Smooth muscle cell of the brain vasculature (primary cell): ENCODE results near the gene RSRC2.
"Not testable (repeated sequence)": the region's sequence is repeated elsewhere in the genome, so short reads cannot be mapped to it uniquely, and the experiment has no call there.

ENCODE experiments used
- DNase-seq: peaks from one replicate; pipeline ENCODE4 v3.0.0-alpha.2; 2012; ENCODE audit warnings: low read depth, low spot score

The RSRC2 gene, protein sequence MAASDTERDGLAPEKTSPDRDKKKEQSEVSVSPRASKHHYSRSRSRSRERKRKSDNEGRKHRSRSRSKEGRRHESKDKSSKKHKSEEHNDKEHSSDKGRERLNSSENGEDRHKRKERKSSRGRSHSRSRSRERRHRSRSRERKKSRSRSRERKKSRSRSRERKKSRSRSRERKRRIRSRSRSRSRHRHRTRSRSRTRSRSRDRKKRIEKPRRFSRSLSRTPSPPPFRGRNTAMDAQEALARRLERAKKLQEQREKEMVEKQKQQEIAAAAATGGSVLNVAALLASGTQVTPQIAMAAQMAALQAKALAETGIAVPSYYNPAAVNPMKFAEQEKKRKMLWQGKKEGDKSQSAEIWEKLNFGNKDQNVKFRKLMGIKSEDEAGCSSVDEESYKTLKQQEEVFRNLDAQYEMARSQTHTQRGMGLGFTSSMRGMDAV

DNA sequence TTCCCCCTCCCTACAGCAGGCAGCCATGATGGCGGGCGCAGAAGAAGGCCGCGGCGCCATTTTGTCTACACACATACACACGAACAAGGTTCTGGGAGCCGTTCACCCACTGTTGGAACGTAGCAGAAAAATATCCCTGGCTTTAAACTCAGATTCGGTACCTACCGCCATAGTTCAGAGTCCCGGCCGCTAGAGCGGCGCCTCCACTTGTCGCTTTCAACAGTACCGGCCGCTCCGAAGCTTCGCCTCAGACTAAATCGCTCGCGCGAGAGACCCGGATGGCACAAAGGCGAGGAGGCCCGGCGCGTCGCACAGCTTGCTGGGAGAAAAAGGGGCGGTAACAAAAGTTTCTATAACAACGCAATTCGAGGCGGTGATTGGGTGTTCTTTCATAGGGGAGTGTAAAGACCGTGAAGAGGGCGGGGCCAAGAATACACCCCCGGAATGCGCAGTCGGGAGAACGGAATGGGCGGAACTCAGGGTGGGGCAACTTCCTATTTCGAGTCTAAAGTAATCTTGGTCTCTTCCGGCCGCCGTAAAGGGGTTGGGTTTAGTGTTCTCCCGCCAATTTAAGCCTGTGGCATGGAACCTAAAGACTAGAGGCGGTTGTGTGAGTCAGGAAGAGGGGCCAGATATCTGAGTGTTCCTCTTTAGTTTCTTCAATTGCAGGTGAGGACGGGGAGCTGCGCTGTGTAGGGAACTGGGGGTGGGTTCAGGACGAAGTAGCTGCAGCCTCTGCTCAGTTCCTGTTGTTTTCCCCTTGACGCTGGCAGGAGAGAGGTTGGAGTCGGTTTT lies at the start of gene RSRC2, which contains the start of gene KNTC1:
Gene RSRC2, minus strand, starts transcription at position 254 of the 795 bp plus-strand sequence. Its CDS starts 83 bp downstream, at position 171.
Gene KNTC1, plus strand, starts transcription at position 567 of the 795 bp plus-strand sequence. CDS start 2,815 bp downstream, outside the sequence.
- DNase-seq: peak; percentile 99

DNA sequence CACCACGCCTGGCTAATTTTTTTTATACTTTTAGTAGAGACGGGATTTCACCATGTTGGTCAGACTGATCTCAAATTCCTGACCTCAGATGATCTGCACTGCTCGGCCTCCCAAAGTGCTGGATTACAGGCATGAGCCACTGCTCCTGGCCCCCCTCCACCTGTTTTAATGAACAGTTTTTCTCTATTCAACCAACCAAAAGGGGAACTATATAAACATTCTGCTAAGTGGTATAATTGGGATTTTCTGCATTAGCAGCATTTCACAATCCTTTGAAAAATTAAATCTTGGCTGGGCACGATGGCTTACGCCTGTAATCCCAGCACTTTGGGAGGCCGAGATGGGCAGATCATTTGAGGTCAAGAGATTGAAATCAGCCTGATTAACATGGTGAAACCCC lies 45.1 kb upstream of the RSRC2 start:
- no peak for DNase-seq

DNA sequence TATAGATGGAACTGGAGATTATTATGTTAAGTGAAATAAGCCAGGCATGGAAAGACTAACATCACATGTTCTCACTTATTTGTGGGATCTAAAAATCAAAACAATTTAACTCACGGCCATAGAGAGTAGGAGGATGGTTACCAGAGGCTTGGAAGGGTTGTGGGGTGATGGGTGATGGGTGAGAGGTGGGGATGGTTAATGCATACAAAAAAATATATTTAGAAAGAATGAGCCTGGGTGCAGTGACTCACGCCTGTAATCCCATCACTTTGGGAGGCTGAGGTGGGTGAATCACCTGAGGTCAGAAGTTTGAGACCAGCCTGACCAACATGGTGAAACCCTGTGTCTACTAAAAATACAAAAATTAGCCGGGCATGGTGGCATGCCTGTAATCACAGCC lies 43.3 kb upstream of the RSRC2 start:
- not testable (repeated sequence) for DNase-seq

DNA sequence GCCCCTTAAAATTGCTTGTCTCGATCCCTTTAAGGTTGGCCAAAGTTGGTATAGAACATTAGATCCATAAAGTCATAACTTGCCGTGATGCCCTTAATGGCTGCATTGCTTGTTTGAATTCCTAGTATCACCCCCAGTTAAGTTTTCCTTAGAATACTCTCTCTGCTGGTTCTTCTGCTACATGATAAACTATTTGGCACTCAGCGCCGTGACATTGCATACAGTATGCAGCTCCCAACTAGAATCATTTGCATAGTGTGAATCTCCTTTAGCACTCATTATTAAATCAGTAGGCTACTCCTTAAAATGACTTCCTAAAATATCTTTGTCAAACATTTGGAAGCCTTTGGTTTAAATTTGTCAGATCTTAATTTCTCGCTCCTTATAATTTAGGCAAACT lies 42.6 kb upstream of the RSRC2 start:
- DNase-seq: no peak

DNA sequence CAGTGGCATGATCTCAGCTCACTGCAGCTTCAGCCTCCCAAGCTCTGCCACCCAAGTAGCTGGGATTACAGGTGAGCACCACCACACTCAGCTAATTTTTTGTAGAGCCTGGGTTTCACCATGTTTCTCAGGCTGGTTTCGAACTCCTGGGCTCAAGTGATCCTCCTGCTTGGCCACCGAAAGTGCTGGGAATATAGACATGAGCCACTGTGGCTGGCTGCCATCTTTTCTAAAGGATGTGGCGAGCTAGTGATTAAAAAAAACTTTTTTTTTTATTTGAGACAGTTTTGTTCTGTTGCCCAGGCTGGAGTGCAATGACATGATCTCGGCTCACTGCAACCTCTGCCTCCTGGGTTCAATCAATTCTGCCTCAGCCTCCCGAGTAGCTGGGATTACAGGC lies 40.1 kb upstream of the RSRC2 start:
- DNase-seq: not testable (repeated sequence)

DNA sequence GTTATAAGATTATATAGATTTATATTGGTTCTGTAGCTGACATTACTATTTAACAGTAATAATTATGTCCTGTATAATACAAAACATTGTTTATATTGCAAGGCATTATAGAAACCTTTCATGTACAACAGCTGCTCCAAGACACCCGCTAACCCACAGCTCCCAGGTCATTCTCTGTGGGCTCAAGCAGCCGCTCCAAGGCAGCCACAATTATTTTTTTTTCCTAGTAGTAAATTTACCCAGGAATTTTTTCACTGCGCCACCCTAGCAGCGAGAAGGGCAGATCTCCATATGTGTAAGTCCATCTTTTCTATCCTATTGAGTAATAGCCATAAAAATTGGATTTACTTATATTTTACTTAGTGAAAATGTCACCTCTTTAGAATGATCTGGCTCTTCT lies 36.6 kb upstream of the RSRC2 start:
- no peak for DNase-seq

DNA sequence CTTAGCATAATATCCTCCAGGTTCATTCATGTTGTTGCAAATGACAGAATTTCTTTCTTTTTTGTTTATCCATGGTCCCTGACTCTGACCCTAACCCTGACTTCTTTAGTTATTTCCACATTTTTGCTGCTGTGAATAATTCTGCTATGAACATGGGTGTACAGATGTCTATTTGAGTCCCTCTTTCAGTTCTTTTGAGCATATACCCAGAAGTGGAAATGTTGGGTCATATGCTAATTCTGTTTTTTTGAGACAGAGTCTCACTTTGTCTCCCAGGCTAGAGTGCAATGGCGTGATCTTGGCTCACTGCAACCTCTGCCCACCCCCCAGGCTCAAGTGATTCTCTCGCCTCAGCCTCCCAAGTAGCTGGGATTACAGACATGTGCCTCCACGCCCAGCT lies 33.4 kb upstream of the RSRC2 start:
- DNase-seq: no peak

DNA sequence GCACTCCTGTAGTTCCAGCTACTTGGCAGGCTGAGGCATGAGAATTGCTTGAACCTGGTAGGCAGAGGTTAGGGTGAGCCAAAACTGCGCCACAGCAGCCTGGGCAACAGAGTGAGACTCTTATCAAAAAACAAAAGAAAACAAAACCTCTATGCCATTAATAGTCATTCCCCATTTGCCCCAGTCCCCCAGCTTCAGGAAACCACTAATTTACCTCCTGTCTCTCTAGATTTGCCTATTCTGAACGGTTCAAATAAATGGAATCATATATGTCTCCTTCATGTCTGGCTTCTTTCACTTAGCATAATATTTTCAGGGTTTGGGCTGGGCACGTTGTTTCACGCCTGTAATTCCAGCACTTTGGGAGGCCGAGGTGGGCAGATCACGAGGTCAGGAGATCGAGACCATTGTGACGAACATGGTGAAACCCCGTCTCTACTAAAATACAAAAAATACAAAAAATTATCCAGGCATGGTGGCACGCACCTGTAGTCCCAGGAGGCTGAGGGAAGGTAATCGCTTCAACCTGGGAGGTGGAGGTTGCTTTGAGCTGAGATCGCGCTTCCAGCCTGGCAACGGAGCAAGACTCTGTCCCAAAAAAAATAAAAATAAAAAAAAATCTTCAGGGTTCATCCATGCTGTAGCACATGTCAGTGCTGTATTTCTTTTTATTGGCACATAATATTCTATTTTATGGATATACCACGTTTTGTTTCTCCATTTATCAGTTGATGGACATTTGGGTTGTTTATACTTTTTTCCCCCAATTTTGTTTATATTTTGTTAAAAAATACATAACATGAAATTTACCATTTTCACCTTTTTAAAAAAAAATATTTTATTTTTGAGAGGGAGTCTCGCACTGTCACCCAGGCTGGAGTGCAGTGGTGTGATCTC lies 32.3 kb upstream of the RSRC2 start:
- no peak for DNase-seq

DNA sequence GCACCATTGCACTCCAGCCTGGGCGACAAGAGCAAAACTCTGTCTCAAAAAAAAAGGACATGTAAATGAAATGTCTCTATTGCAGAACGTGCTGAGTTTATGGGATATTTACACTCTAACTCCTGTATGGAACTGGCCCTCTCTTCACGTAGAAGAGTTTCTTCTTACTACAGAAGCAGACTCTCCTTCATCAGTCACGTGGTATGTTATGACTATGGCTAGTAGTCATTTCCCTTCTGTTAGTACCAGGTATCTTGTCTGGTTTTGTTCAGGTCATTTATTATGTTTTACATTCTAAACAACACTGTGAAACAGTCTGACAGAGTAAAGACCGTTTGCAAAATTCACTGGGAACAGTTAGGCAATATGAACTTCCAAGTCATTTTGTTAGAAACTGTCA lies 20.6 kb upstream of the RSRC2 start:
- no peak for DNase-seq

DNA sequence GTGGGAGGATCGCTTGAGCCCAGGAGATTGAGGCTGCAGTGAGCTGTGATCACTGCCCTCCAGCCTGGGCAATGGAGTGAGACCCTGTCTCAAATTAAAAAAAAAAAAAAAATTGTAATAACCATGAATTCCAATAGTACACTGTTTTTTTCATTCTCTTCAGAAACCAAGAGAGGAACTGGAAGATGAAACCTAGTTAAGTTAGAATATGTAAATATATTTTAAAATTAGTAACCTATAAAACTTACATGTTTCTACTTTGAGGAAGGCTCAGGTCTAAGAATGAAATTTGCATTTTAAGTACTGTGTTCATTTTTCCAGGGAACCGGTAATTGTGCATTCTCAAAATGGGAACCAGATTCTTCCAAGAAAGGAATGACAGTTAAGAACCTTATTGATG lies 19.1 kb upstream of the RSRC2 start:
- DNase-seq: no peak

DNA sequence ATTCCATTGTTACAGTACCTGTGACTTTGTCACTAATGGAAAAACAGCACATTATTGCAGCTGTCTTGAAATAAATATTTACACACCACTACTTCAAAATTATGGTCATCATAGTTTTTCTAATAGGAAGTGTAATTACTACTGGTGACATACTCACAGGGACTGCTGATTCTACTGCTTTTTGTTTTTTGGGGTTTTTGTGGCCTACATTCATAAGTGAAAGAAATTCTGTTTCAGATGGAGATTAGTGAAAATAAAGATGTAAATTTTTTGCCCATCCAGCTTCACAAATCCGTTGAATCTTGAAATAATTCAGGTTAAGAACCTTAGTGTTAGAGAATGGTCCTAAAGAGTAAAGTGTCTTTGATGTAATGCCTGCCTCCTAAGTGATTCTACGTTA lies 17.8 kb upstream of the RSRC2 start:
- DNase-seq: no peak

DNA sequence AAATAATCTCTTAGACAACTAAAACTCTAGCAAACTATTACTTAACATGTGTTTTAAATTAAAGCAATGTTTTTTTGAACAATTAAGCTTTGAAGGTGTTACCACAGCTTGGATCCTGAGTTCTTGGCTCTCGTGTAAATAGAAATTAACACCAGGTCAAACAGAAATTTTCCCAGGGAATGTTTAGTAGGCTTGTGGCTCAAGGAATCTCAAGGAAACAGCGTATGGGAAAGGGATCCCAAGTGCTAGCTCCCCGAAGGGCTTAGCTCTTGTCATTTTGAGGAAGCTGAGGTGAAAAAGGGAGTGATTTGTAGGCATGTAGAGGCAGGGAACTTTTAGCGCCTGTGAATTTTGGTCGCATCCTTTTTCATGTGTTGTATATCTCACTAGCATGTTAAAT lies 11.8 kb upstream of the RSRC2 start:
- DNase-seq: no peak

DNA sequence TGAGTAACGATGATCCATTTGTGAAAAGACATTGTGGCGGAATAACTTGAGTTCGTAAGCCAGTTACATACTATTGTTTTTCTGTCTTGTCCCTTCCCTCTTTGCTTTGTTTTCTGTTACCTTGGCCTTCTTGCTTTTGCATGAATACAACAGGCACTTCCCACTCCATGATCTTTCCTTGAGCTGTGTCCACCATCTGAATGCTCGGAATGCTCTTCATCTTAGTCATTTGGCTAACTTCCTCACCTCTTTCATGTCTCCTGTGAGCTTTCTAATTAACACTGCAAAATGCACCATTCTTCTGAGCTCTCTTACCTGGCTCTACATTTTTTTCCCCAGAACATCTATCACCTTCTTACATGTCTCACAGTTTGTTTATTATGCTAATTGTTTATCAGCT lies 10.3 kb upstream of the RSRC2 start:
- no peak for DNase-seq

DNA sequence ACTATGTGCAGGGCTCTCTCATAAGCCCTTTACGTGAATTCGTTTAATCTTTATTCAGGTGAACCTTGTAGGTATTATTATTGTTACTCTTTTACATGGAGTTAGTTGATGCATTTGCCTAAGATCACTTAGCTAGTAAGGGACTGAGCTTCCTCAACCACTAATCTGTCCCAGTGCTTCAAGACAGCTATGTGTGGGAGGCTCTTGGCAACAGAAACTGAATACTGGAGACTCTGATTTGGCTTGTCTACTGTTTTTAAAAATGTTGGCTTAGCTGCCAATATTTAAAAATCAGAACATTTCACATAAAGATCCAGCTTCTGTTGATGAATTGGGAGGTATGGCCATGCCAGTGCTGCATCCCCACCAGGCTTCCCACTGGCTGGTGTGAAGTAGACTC lies 7.1 kb upstream of the RSRC2 start:
- no peak for DNase-seq

DNA sequence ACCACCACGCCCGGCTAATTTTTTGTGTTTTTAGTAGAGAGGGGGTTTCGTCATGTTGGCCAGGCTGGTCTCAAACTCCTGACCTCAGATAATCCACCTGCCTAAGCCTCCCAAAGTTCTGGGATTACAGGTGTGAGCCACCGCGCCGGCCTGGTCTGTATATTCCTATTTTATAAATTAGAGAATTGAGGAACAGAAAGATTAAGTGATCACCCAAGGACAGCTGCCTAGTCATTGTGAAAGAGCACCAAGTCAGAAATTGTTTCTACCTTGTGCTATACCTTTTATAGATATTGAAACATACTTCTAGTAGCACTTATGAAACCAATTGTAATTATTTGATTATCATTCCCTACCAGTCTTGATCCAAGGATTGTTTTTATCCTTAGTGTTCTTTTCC lies 2.3 kb upstream of the RSRC2 start:
- no peak for DNase-seq

DNA sequence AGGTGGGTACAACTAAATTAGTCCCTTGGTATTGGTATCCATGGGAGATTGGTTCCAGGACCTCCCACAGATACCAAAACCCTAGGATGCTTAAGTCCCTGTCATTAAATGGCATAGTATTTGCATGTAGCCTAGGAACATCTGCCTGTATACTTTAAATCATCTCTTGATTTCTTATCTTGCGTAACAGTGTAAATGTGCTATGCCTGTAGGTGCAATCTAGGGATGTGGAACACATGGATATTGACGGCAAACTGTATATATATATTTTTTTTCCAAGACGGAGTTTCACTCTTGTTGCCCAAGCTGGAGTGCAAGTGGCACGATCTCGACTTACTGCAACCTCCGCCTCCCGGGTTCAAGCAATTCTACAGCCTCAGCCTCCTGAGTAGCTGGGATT lies 1.8 kb upstream of the RSRC2 start:
- DNase-seq: no peak

DNA sequence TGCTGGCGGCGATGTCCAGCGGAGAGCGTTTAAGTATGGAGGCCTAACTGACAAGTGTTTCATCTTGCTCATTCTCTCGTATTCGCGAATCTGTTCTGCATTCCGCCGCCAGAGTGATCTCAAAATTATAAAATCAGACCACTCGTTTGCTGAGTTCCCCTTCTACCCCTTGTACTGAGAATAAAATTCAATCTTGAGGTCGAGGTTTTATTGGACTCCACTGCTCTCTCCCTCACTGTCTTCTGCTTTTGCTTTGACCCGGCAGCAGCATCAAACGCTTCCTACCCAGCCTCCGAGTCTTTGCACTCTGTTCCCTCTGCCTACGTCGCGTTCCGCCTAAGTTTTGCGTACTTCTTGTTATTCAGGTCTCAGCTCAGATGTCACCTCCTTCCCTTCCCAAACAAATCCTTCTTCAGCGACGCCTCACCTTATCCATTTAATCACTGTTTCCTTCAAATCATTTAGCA lies 775 bp upstream of the RSRC2 start:
- DNase-seq: no peak

DNA sequence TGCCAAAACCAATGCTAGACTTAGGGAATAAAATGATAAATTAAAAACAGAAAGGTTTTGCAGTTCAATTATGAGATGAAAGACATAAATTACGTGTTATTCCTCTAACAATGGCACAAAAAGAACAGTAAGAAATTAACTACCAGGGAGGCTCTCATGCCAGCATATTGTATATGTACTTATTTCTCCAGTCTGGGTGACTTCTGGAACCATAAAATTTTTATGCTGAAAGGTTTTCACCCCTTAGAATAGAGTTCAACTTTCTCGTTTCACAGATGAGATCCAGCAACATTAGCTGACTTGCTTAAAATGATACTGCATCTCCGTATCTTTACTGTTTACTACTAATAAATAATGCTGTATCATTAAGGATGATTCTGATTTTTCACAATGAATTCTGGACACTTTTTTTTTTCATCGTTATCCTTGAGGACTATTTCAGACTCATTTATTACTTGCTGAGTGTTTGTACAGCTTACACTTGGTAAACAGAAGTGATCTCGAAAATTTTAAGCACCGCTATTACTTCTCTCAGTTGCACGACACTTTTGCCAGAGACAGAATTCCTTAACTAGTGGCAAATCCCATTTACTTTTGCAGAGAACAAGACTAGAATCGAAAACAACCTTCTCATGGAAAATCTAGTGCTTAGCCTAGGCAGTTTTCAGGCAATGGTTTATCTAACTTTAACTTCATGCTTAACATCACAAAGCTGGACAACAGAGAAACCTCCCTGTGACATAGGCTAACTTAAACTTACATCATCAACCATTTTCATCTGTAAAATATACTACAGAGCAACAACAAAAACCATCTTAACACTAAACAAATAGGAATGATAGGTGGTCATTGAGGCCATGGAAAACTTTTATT lies 2.7 kb downstream of the RSRC2 start:
- DNase-seq: no peak

DNA sequence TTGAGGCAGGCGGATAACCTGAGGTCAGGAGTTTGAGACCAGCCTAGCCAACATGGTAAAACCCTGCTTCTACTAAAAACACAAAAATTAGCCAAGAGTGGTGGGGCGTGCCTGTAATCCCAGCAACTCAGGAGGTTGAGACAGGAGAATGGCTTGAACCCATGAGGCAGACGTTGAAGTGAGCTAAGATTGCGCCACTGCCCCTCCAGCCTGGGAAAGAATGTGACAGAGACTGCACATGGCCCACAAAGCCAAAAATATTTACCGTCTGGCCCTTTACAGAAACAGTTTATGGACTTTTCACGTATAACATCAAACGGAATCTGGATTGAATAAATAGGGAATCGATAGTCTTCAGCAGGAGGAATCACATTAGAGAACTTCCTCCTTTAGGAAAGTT lies 3.5 kb downstream of the RSRC2 start:
- DNase-seq: no peak

DNA sequence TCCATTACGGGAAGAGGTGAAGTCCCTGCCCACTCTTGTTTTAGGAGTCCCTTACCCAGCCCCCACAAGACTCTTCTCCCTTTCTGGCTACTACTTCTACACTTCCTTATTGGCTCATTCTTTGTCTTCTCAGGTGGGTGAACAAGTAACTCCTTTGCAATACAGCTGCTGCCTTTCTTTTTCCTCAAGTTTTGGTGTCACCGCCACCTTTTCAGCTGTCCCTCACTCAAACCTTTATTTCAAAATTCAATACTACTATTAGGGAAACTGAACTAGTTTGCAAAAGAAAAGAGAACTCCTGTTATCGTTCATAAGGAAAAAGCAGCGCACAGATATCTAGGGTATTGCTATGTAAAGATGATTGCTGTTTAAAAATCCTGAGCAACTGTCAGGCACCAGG lies 6.1 kb downstream of the RSRC2 start:
- DNase-seq: no peak

DNA sequence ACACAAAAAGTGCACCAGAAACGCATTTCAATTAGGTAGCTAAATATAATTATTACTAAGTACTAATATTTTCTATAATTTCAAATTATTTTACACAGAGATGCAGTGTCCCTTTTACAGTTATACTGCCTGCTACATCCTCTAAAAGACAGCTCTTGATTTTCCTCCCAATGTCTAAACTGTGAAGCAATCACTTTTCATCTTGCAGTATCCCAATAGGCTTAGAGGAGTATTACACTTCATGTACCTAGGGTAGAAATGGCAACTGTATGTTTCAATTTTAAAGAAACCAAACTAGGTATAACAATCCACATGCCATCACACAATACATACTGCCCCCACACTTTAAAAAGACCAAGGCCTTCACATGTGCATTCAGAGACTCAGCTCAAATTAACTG lies 7.3 kb downstream of the RSRC2 start:
- DNase-seq: no peak
